Stomach (tissue), 9 donors: ENCODE results near the gene RCOR1. TPM values are rescaled to one million over a fixed set of nuclear protein-coding genes. Genes with fewer than 3 reads are reported as not detected.

Experiments used
- DNase-seq, 2 donors: peaks; one replicate each; pipeline versions ENCODE4 v3.0.0 to v3.0.0-alpha.2; 2013 to 2019
- H3K27ac ChIP-seq, 5 donors: fragments of 200-600 bp in 4 of 5; sonication (generic) in 4 of 5; one replicate each; pipeline ENCODE4 v1.5.1; 2013 to 2019; ENCODE audit warnings: mild to moderate bottlenecking in 1 of 5, moderate library complexity in 1 of 5
- H3K27me3 ChIP-seq, 3 donors: fragments of 200-600 bp; sonication (generic); one replicate each; pipeline ENCODE4 v1.5.1; 2017 to 2019; ENCODE audit warnings: mixed run types in 1 of 3
- H3K36me3 ChIP-seq, 4 donors: fragments of 200-600 bp; sonication (generic); 1 replicate in 3 of 4; 2 replicates in 1 of 4; pipeline ENCODE4 v1.5.1; 2016 to 2019
- H3K4me1 ChIP-seq, 4 donors: fragments of 200-600 bp; sonication (generic); one replicate each; pipeline ENCODE4 v1.5.1; 2016 to 2019
- H3K4me3 ChIP-seq, 4 donors: fragments of 200-600 bp; sonication (generic) in 3 of 4; one replicate each; pipeline ENCODE4 v1.5.1; 2016 to 2019; ENCODE audit warnings: mild to moderate bottlenecking in 1 of 4
- H3K9me3 ChIP-seq, 4 donors: fragments of 200-600 bp; sonication (generic); one replicate each; pipeline ENCODE4 v1.5.1; 2016 to 2019
- CTCF ChIP-seq, 7 experiments: fragments of 450-650 bp in 4 of 7; fragments of 200-600 bp in 3 of 7; sonication (generic) in 3 of 7; IDR thresholded peaks; one replicate each; pipeline ENCODE4 v1.5.1; 2016 to 2019; ENCODE audit warnings: antibody characterized with exemption in 7 of 7, control low read depth in 2 of 7, mild to moderate bottlenecking in 1 of 7
- EP300 ChIP-seq: sonication (generic); formaldehyde crosslinking; IDR thresholded peaks from one replicate; pipeline ENCODE4 v1.6.1; 2017; ENCODE audit warnings: antibody characterized with exemption
- POLR2A ChIP-seq, 4 donors: fragments of 450-650 bp; IDR thresholded peaks; one replicate each; pipeline ENCODE4 v1.6.1; 2016; ENCODE audit warnings: antibody characterized with exemption in 4 of 4, control low read depth in 2 of 4, mild to moderate bottlenecking in 1 of 4, moderate library complexity in 1 of 4
- POLR2AphosphoS5 ChIP-seq, 3 donors: sonication (generic); formaldehyde crosslinking; IDR thresholded peaks; one replicate each; pipeline ENCODE4 v1.6.1; 2016; ENCODE audit warnings: antibody characterized with exemption in 3 of 3
- WGBS, 5 donors: extraction: QIAGEN DNeasy Blood & Tissue Kit in 3 of 5; methylation state at CpG; one replicate each; pipeline versions ENCODE4 v1.1.5 to v1.1.7; 2013 to 2018; 5-methylcytosine and 5-hydroxymethylcytosine counted together
- intact Hi-C: fragments of 100-400 bp; cut with DNase I; formaldehyde crosslinking; loops from one replicate; pipeline ENCODE4 v1.15.1; 2023; ENCODE audit warnings: low total_unique reads
- polyA plus RNA-seq, 3 donors: library from polyadenylated mRNA; stranded (reverse); fragments of 200-250 nt; gene quantifications; one replicate each; pipeline ENCODE4 v1.2.3, GENCODE V29; 2013
- total RNA-seq, 5 donors: library from RNA; depleted of rRNA; stranded (reverse); fragments of >200 nt; gene quantifications; one replicate each; pipeline versions ENCODE4 v1.1.0 to v1.2.3, GENCODE V29; 2014 to 2016
- donor health status: healthy with polysubstance abuse.
- donor health status: Bipolar disorder and iron deficiency.
- donor health status: healthy.

The RCOR1 gene
- total and polyA plus RNA-seq, 8 donors: 4.9 to 60.7 (median 8.3) TPM

GRCh38 chr14:102757646-102758045, 165.2 kb downstream of the RCOR1 start:
- H3K27ac ChIP-seq: no peak overlapping the region
- TF ChIP-seq POLR2AphosphoS5 (IDR thresholded peaks at IDR 0.05) (no peak), POLR2A (IDR thresholded peaks at IDR 0.05) (no peak), EP300 (no peak), CTCF (IDR thresholded peaks at IDR 0.05) (no peak)
- DNase-seq: no peak
- no peak overlapping the region for H3K4me3 ChIP-seq
- H3K27me3 ChIP-seq: peaks cover 0 to 25% (median 0%) of the 10 kb centered on the region in 3 donors
- H3K9me3 ChIP-seq: no peaks in the 10 kb centered on the region
- peaks cover 0 to 9% (median 7%) of the 10 kb centered on the region in 4 donors for H3K4me1 ChIP-seq
- 85 to 91% (median 89%) methylated on average over 6 to 11 of the region's 11 CpGs for WGBS, 5 donors
- H3K36me3 ChIP-seq: no peaks in the 10 kb centered on the region
- intact Hi-C loops: no loop called here

- no peak overlapping the region for H3K27ac ChIP-seq
- TF ChIP-seq EP300 (no peak), POLR2AphosphoS5 (IDR thresholded peaks at IDR 0.05) (no peak), POLR2A (IDR thresholded peaks at IDR 0.05) (no peak), CTCF (IDR thresholded peaks at IDR 0.05) (no peak)
- H3K9me3 ChIP-seq: no peaks in the 10 kb centered on the region
- WGBS, 5 donors: 82 to 93% (median 90%) methylated on average over 4 to 5 of the region's 5 CpGs
- intact Hi-C loops: no loop called here
- H3K36me3 ChIP-seq: no peaks in the 10 kb centered on the region
- peaks cover 0 to 25% (median 0%) of the 10 kb centered on the region in 3 donors for H3K27me3 ChIP-seq
- H3K4me1 ChIP-seq: peaks cover 0 to 9% (median 7%) of the 10 kb centered on the region in 4 donors
- DNase-seq: no peak
- no peak overlapping the region for H3K4me3 ChIP-seq
Measured at GRCh38 chr14:102758087-102758486, 165.6 kb downstream of the RCOR1 start.

GRCh38 chr14:102759456-102760187, 167.2 kb downstream of the RCOR1 start:
- 57 to 68% (median 60%) methylated on average over 10 of the region's 10 CpGs for WGBS, 5 donors
- TF ChIP-seq POLR2AphosphoS5 (IDR thresholded peaks at IDR 0.05) (no peak), POLR2A (IDR thresholded peaks at IDR 0.05) (no peak), EP300 (no peak), CTCF (IDR thresholded peaks at IDR 0.05) (no peak)
- DNase-seq: peak in 1 of 2 donors; percentile 50
- H3K27me3 ChIP-seq: peaks cover 0 to 25% (median 0%) of the 10 kb centered on the region in 3 donors
- no peaks in the 10 kb centered on the region for H3K36me3 ChIP-seq
- H3K4me1 ChIP-seq: peaks cover 0 to 9% (median 7%) of the 10 kb centered on the region in 4 donors
- H3K4me3 ChIP-seq: no peak overlapping the region
- H3K27ac ChIP-seq: no peak overlapping the region
- no peaks in the 10 kb centered on the region for H3K9me3 ChIP-seq
- intact Hi-C loops: no loop called here

GRCh38 chr14:102760496-102761193, 168.2 kb downstream of the RCOR1 start:
- Histone ChIP-seq H3K4me1 (peaks cover 0 to 9% (median 7%) of the 10 kb centered on the region in 4 donors), H3K9me3 (no peaks in the 10 kb centered on the region), H3K27me3 (peaks cover 0 to 25% (median 0%) of the 10 kb centered on the region in 3 donors), H3K4me3 (no peak overlapping the region), H3K36me3 (no peaks in the 10 kb centered on the region), H3K27ac (no peak overlapping the region)
- intact Hi-C loops: no loop called here
- TF ChIP-seq POLR2A (IDR thresholded peaks at IDR 0.05): no peak
- no peak for TF ChIP-seq CTCF (IDR thresholded peaks at IDR 0.05)
- no peak for TF ChIP-seq EP300
- TF ChIP-seq POLR2AphosphoS5 (IDR thresholded peaks at IDR 0.05): no peak
- 14 to 58% (median 35%) methylated on average over 15 to 21 of the region's 21 CpGs for WGBS, 5 donors
- DNase-seq: peak in 1 of 2 donors; percentile 43
